ENCODE results near the gene ZNF548.

GRCh38 chr19:57395710-57396109, 6.1 kb downstream of the ZNF548 start:
- TF ChIP-seq CTCF (IDR thresholded peaks at IDR 0.05): no peak
- TF ChIP-seq POLR2A (IDR thresholded peaks at IDR 0.05): no peak

Data from suprapubic skin (tissue), 3 donors.